Measurements from ENCODE around the gene KPNA3. TPM values are rescaled to one million over a fixed set of nuclear protein-coding genes. Genes with fewer than 3 reads are reported as not detected.
A peak's percentile ranks its signal among the peaks of the same experiment; 100 is the strongest.

The KPNA3 gene
- total and polyA plus RNA-seq, 2 donors (not counting 1 experiment from before 2014, with no cell fraction given): 37.0 to 68.3 TPM

GRCh38 chr13:49740870-49741269 lies 51.6 kb downstream of the KPNA3 start:
- TF ChIP-seq EZH2 (IDR thresholded peaks at IDR 0.05; ENCODE audit: low read length, missing control alignments) (no peak), CTCF (conservative IDR thresholded peaks at IDR 0.05 in 1 of 2, IDR thresholded peaks at IDR 0.05 in 1 of 2; ENCODE audit: low read depth in 1 of 2, low read length in 2 of 2) (no peak)
- no peaks in the 10 kb centered on the region for H3K27me3 ChIP-seq (ENCODE audit: control insufficient read depth, insufficient read depth, low read length)

GRCh38 chr13:49739498-49740187 lies 52.8 kb downstream of the KPNA3 start:
- no peaks in the 10 kb centered on the region for H3K27me3 ChIP-seq (ENCODE audit: control insufficient read depth, insufficient read depth, low read length)
- no peaks in the 10 kb centered on the region for H3K79me2 ChIP-seq (ENCODE audit: control insufficient read depth, insufficient read depth, low read length)
- no peak overlapping the region for H3K27ac ChIP-seq (ENCODE audit: insufficient read depth, low read length)
- H2AFZ ChIP-seq (ENCODE audit: low read length): no peak overlapping the region
- no peaks in the 10 kb centered on the region for H3K9me3 ChIP-seq (ENCODE audit: control insufficient read depth, insufficient read depth, low read depth, low read length)
- no peak overlapping the region for H3K9ac ChIP-seq (ENCODE audit: insufficient read depth, low read length)
- no peaks in the 10 kb centered on the region for H3K4me1 ChIP-seq (ENCODE audit: control insufficient read depth, extremely low read depth, insufficient read depth, low read length)
- H3K4me2 ChIP-seq (ENCODE audit: extremely low read depth, insufficient read depth, low read length): no peak overlapping the region
- H4K20me1 ChIP-seq (ENCODE audit: control insufficient read depth, extremely low read depth, insufficient read depth, low read length): no peaks in the 10 kb centered on the region
- TF ChIP-seq CTCF (conservative IDR thresholded peaks at IDR 0.05 in 1 of 2, IDR thresholded peaks at IDR 0.05 in 1 of 2; ENCODE audit: low read depth in 1 of 2, low read length in 2 of 2): no peak
- no peak for TF ChIP-seq EZH2 (IDR thresholded peaks at IDR 0.05; ENCODE audit: low read length, missing control alignments)
- no peak overlapping the region for H3K4me3 ChIP-seq (replicated peaks in 1 of 4; ENCODE audit: control extremely low read depth in 1 of 4, insufficient read depth in 1 of 4, low read depth in 3 of 4, low read length in 4 of 4)
- H3K36me3 ChIP-seq (ENCODE audit: control insufficient read depth, insufficient read depth, low read length): no peaks in the 10 kb centered on the region
- no peak for DNase-seq (ENCODE audit: low read depth in 2 of 2)

More at GRCh38 chr13:49740870-49741269, 51.6 kb downstream of the KPNA3 start:
- Histone ChIP-seq H3K4me1 (ENCODE audit: control insufficient read depth, extremely low read depth, insufficient read depth, low read length) (no peaks in the 10 kb centered on the region), H3K9me3 (ENCODE audit: control insufficient read depth, insufficient read depth, low read depth, low read length) (no peaks in the 10 kb centered on the region), H3K4me2 (ENCODE audit: extremely low read depth, insufficient read depth, low read length) (no peak overlapping the region), H2AFZ (ENCODE audit: low read length) (no peak overlapping the region), H3K9ac (ENCODE audit: insufficient read depth, low read length) (no peak overlapping the region), H3K4me3 (replicated peaks in 1 of 4; ENCODE audit: control extremely low read depth in 1 of 4, insufficient read depth in 1 of 4, low read depth in 3 of 4, low read length in 4 of 4) (no peak overlapping the region), H3K79me2 (ENCODE audit: control insufficient read depth, insufficient read depth, low read length) (no peaks in the 10 kb centered on the region), H4K20me1 (ENCODE audit: control insufficient read depth, extremely low read depth, insufficient read depth, low read length) (no peaks in the 10 kb centered on the region), H3K36me3 (ENCODE audit: control insufficient read depth, insufficient read depth, low read length) (no peaks in the 10 kb centered on the region), H3K27ac (ENCODE audit: insufficient read depth, low read length) (no peak overlapping the region)
- no peak for DNase-seq (ENCODE audit: low read depth in 2 of 2)

- H3K4me2 ChIP-seq (ENCODE audit: extremely low read depth, insufficient read depth, low read length): no peak overlapping the region
- H3K27ac ChIP-seq (ENCODE audit: insufficient read depth, low read length): no peak overlapping the region
- H3K36me3 ChIP-seq (ENCODE audit: control insufficient read depth, insufficient read depth, low read length): no peaks in the 10 kb centered on the region
- TF ChIP-seq CTCF (conservative IDR thresholded peaks at IDR 0.05 in 1 of 2, IDR thresholded peaks at IDR 0.05 in 1 of 2; ENCODE audit: low read depth in 1 of 2, low read length in 2 of 2): no peak
- no peak for TF ChIP-seq EZH2 (IDR thresholded peaks at IDR 0.05; ENCODE audit: low read length, missing control alignments)
- peaks cover 3% of the 10 kb centered on the region for H3K4me1 ChIP-seq (ENCODE audit: control insufficient read depth, extremely low read depth, insufficient read depth, low read length)
- H3K27me3 ChIP-seq (ENCODE audit: control insufficient read depth, insufficient read depth, low read length): no peaks in the 10 kb centered on the region
- DNase-seq (ENCODE audit: low read depth in 2 of 2): peak in 1 of 2 donors; percentile 40
- H3K4me3 ChIP-seq (replicated peaks in 1 of 4; ENCODE audit: control extremely low read depth in 1 of 4, insufficient read depth in 1 of 4, low read depth in 3 of 4, low read length in 4 of 4): no peak overlapping the region
- no peak overlapping the region for H2AFZ ChIP-seq (ENCODE audit: low read length)
- no peak overlapping the region for H3K9ac ChIP-seq (ENCODE audit: insufficient read depth, low read length)
- no peaks in the 10 kb centered on the region for H4K20me1 ChIP-seq (ENCODE audit: control insufficient read depth, extremely low read depth, insufficient read depth, low read length)
- no peaks in the 10 kb centered on the region for H3K9me3 ChIP-seq (ENCODE audit: control insufficient read depth, insufficient read depth, low read depth, low read length)
- H3K79me2 ChIP-seq (ENCODE audit: control insufficient read depth, insufficient read depth, low read length): no peaks in the 10 kb centered on the region
These were observed 59.1 kb downstream of the KPNA3 start for GRCh38 chr13:49733181-49733951.
